HEK293 (cell line): ENCODE measurements around the gene ZFAND2B.

Experiments used
- CTCF ChIA-PET: fragments of 350-600 bp; formaldehyde crosslinking; extraction: SDS; loops from one replicate; lab custom pipeline; 2021; ENCODE audit warnings: antibody characterized with exemption; lab: Yijun Ruan, JAX
- POLR2A ChIA-PET: fragments of 300-600 bp; formaldehyde crosslinking; extraction: SDS; loops from one replicate; lab custom pipeline; 2020; ENCODE audit warnings: antibody characterized with exemption, inconsistent platforms; lab: Yijun Ruan, JAX
- H3K27ac ChIP-seq: fragments of 200-500 bp; sonication (Bioruptor generic); 2 replicates; pipeline ENCODE4 v1.5.1; 2014; ENCODE audit warnings: low read depth, low read length, control low read depth, inconsistent platforms; ENCODE audit errors: extremely low read depth
- H3K36me3 ChIP-seq, 2 experiments: fragments of 200-500 bp in 1 of 2; sonication (Bioruptor generic) in 1 of 2; 1 replicate in 1 of 2; 2 replicates in 1 of 2; pipeline ENCODE4 v1.5.1; 2014 to 2017; ENCODE audit warnings: inconsistent platforms in 2 of 2, low read length in 2 of 2; ENCODE audit not compliant: control insufficient read depth in 2 of 2, insufficient read depth in 1 of 2
- H3K4me1 ChIP-seq: fragments of 200-500 bp; sonication (Bioruptor generic); 2 replicates; pipeline ENCODE4 v1.5.1; 2014; ENCODE audit warnings: mild to moderate bottlenecking, low read length, inconsistent platforms; ENCODE audit not compliant: control insufficient read depth, insufficient read depth
- H3K4me3 ChIP-seq: 2 replicates; pipeline ENCODE4 v1.5.1; 2011; ENCODE audit warnings: low read depth, mild to moderate bottlenecking, control low read depth, low read length, moderate library complexity
- H3K9me3 ChIP-seq: fragments of 200-500 bp; sonication (Bioruptor generic); 2 replicates; pipeline ENCODE4 v1.5.1; 2014; ENCODE audit warnings: low read depth, low read length, inconsistent platforms; ENCODE audit not compliant: control insufficient read depth, insufficient read depth
- AEBP2 ChIP-seq: fragments of 450-650 bp; formaldehyde crosslinking; IDR thresholded peaks from 2 replicates; pipeline ENCODE4 v1.5.1; 2016; ENCODE audit warnings: missing biosample characterization, missing genetic modification characterization, borderline replicate concordance
- ELK4 ChIP-seq: IDR thresholded peaks from 2 replicates; pipeline ENCODE4 v1.6.1; 2011; ENCODE audit warnings: mild to moderate bottlenecking, low read depth, low read length, borderline replicate concordance
- KLF9 ChIP-seq: fragments of 450-650 bp; formaldehyde crosslinking; IDR thresholded peaks from 2 replicates; pipeline ENCODE4 v1.5.1; 2016; ENCODE audit warnings: missing biosample characterization, missing genetic modification characterization, low read depth
- MEIS1 ChIP-seq: sonication (generic); formaldehyde crosslinking; IDR thresholded peaks from 2 replicates; pipeline ENCODE4 v1.8.1; 2022; ENCODE audit warnings: missing genetic modification reagents, mild to moderate bottlenecking, borderline replicate concordance
- RBAK ChIP-seq: fragments of 450-650 bp; formaldehyde crosslinking; IDR thresholded peaks from 2 replicates; pipeline ENCODE4 v1.5.1; 2016; ENCODE audit warnings: missing biosample characterization, missing genetic modification characterization
- ZBTB11 ChIP-seq: fragments of 450-650 bp; formaldehyde crosslinking; conservative IDR thresholded peaks from 2 replicates; pipeline ENCODE4 v1.5.1; 2016; ENCODE audit warnings: low read depth, missing biosample characterization, missing genetic modification characterization
- ZNF138 ChIP-seq: fragments of 450-650 bp; formaldehyde crosslinking; IDR thresholded peaks from 2 replicates; pipeline ENCODE4 v1.5.1; 2016; ENCODE audit warnings: missing biosample characterization, missing genetic modification characterization, borderline replicate concordance
- ZNF174 ChIP-seq: fragments of 450-650 bp; formaldehyde crosslinking; IDR thresholded peaks from 2 replicates; pipeline ENCODE4 v1.5.0; 2017; ENCODE audit warnings: missing biosample characterization, mild to moderate bottlenecking, missing genetic modification characterization
- ZNF248 ChIP-seq: fragments of 450-650 bp; formaldehyde crosslinking; IDR thresholded peaks from 2 replicates; pipeline ENCODE4 v1.5.1; 2017; ENCODE audit warnings: missing biosample characterization, missing genetic modification characterization
- ZNF341 ChIP-seq: fragments of 450-650 bp; formaldehyde crosslinking; IDR thresholded peaks from 2 replicates; pipeline ENCODE4; 2016; ENCODE audit warnings: low read depth, missing biosample characterization, missing genetic modification characterization
- ZNF394 ChIP-seq: fragments of 450-650 bp; formaldehyde crosslinking; IDR thresholded peaks from 2 replicates; pipeline ENCODE4 v1.5.1; 2016; ENCODE audit warnings: missing biosample characterization, missing genetic modification characterization, mild to moderate bottlenecking, moderate library complexity, borderline replicate concordance
- ZNF426 ChIP-seq: fragments of 450-650 bp; formaldehyde crosslinking; IDR thresholded peaks from 2 replicates; pipeline ENCODE4 v1.5.1; 2017; ENCODE audit warnings: missing biosample characterization, missing genetic modification characterization, mild to moderate bottlenecking, inconsistent platforms, moderate library complexity
- ZNF529 ChIP-seq: fragments of 450-650 bp; formaldehyde crosslinking; IDR thresholded peaks from 2 replicates; pipeline ENCODE4 v1.5.1; 2017; ENCODE audit warnings: missing genetic modification characterization, missing biosample characterization; ENCODE audit not compliant: insufficient replicate concordance
- ZNF544 ChIP-seq: fragments of 450-650 bp; formaldehyde crosslinking; IDR thresholded peaks from 2 replicates; pipeline ENCODE4 v1.5.0; 2017; ENCODE audit warnings: missing biosample characterization, missing genetic modification characterization
- ZNF654 ChIP-seq: fragments of 450-650 bp; formaldehyde crosslinking; IDR thresholded peaks from 2 replicates; pipeline ENCODE4 v1.5.1; 2016; ENCODE audit warnings: low read depth, missing biosample characterization, missing genetic modification characterization
- ZSCAN23 ChIP-seq: fragments of 450-650 bp; formaldehyde crosslinking; IDR thresholded peaks from 2 replicates; pipeline ENCODE4 v1.5.1; 2016; ENCODE audit warnings: missing biosample characterization, missing genetic modification characterization
- ZSCAN30 ChIP-seq: fragments of 450-650 bp; IDR thresholded peaks from 2 replicates; pipeline ENCODE4 v1.5.1; 2018; ENCODE audit warnings: missing biosample characterization, mild to moderate bottlenecking, missing genetic modification characterization, moderate library complexity
- TF ChIP-seq, protein P1 (sequence below): fragments of 450-650 bp; formaldehyde crosslinking; IDR thresholded peaks from 2 replicates; pipeline ENCODE4 v1.5.1; 2016; ENCODE audit warnings: missing biosample characterization, missing genetic modification characterization
- TF ChIP-seq, protein P2 (sequence below): fragments of 450-650 bp; formaldehyde crosslinking; IDR thresholded peaks from 2 replicates; pipeline ENCODE4 v1.5.1; 2016; ENCODE audit warnings: missing biosample characterization, missing genetic modification characterization
- TF ChIP-seq, protein P3 (sequence below): fragments of 450-650 bp; formaldehyde crosslinking; IDR thresholded peaks from 2 replicates; pipeline ENCODE4 v1.5.1; 2016; ENCODE audit warnings: missing biosample characterization, missing genetic modification characterization

ZFAND2B gene

DNA sequence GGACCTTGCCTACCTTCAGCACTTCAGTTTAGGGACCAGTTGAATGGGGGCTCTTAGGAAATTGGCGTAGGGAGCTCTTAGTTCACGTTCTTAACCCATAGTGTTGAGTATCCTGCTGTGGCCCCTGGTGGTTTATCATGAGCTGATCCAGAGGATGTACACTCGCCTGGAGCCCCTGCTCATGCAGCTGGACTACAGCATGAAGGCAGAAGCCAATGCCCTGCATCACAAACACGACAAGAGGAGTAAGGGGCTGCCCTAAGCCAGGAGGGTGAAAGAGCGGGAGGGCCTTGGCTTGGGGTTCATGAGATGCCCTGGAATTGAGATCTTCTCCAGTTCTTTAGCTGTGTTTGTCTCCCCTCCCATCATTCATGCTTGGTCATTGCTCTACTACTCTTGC lies 25.6 kb upstream of the ZFAND2B start:
- no peak overlapping the region for H3K27ac ChIP-seq
- CTCF ChIA-PET: interaction anchor here (0.8 to 1.2 kb wide), 2 partner anchors 33 to 115 kb away, joined by 3 to 5 read pairs; no protein-coding TSS in a partner anchor
- TF ChIP-seq ELK4 (no peak), ZSCAN30 (tag by site-specific recombination) (no peak), ZNF394 (tag by site-specific recombination) (no peak), ZNF529 (no peak), ZNF426 (tag by site-specific recombination) (no peak), ZNF654 (no peak), ZNF138 (tag by site-specific recombination) (no peak), AEBP2 (tag by site-specific recombination) (no peak), KLF9 (tag by site-specific recombination) (no peak), RBAK (no peak)
- TF ChIP-seq, protein P1, sequence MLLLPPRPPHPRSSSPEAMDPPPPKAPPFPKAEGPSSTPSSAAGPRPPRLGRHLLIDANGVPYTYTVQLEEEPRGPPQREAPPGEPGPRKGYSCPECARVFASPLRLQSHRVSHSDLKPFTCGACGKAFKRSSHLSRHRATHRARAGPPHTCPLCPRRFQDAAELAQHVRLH: no peak
- TF ChIP-seq, protein P2, sequence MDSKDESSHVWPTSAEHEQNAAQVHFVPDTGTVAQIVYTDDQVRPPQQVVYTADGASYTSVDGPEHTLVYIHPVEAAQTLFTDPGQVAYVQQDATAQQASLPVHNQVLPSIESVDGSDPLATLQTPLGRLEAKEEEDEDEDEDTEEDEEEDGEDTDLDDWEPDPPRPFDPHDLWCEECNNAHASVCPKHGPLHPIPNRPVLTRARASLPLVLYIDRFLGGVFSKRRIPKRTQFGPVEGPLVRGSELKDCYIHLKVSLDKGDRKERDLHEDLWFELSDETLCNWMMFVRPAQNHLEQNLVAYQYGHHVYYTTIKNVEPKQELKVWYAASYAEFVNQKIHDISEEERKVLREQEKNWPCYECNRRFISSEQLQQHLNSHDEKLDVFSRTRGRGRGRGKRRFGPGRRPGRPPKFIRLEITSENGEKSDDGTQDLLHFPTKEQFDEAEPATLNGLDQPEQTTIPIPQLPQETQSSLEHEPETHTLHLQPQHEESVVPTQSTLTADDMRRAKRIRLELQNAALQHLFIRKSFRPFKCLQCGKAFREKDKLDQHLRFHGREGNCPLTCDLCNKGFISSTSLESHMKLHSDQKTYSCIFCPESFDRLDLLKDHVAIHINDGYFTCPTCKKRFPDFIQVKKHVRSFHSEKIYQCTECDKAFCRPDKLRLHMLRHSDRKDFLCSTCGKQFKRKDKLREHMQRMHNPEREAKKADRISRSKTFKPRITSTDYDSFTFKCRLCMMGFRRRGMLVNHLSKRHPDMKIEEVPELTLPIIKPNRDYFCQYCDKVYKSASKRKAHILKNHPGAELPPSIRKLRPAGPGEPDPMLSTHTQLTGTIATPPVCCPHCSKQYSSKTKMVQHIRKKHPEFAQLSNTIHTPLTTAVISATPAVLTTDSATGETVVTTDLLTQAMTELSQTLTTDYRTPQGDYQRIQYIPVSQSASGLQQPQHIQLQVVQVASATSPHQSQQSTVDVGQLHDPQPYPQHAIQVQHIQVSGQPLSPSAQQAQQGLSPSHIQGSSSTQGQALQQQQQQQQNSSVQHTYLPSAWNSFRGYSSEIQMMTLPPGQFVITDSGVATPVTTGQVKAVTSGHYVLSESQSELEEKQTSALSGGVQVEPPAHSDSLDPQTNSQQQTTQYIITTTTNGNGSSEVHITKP (tag by site-specific recombination): no peak
- POLR2A ChIA-PET: interaction anchor here (4.6 kb wide), 1 partner anchor 25 kb away, joined by 14 read pairs; the partner anchor contains the start of gene ZFAND2B
- peaks cover 4% of the 10 kb centered on the region; the same call in 1 of the 2 replicates for H3K4me1 ChIP-seq
- H3K36me3 ChIP-seq: peaks cover 0 to 60% of the 10 kb centered on the region in 2 experiments; a peak in 2 of 3 replicates
- H3K9me3 ChIP-seq: no peaks in the 10 kb centered on the region
- H3K4me3 ChIP-seq: no peak overlapping the region

GRCh38 chr2:219181531-219181930 lies 25.1 kb upstream of the ZFAND2B start:
- POLR2A ChIA-PET: interaction anchor here (4.6 kb wide), 1 partner anchor 25 kb away, joined by 14 read pairs; the partner anchor contains the start of gene ZFAND2B
- H3K4me3 ChIP-seq: no peak overlapping the region
- TF ChIP-seq, protein P3, sequence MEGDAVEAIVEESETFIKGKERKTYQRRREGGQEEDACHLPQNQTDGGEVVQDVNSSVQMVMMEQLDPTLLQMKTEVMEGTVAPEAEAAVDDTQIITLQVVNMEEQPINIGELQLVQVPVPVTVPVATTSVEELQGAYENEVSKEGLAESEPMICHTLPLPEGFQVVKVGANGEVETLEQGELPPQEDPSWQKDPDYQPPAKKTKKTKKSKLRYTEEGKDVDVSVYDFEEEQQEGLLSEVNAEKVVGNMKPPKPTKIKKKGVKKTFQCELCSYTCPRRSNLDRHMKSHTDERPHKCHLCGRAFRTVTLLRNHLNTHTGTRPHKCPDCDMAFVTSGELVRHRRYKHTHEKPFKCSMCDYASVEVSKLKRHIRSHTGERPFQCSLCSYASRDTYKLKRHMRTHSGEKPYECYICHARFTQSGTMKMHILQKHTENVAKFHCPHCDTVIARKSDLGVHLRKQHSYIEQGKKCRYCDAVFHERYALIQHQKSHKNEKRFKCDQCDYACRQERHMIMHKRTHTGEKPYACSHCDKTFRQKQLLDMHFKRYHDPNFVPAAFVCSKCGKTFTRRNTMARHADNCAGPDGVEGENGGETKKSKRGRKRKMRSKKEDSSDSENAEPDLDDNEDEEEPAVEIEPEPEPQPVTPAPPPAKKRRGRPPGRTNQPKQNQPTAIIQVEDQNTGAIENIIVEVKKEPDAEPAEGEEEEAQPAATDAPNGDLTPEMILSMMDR (tag by site-specific recombination): no peak
- TF ChIP-seq ZNF341 (tag by site-specific recombination): no peak
- no peak for TF ChIP-seq ZBTB11 (tag by site-specific recombination)
- no peak for TF ChIP-seq ZNF174 (tag by site-specific recombination)
- no peak for TF ChIP-seq ZSCAN23 (tag by site-specific recombination)
- no peak for TF ChIP-seq MEIS1 (CRISPR knock-in tag)
- TF ChIP-seq ZNF248 (tag by site-specific recombination): no peak
- TF ChIP-seq ZNF544 (tag by site-specific recombination): no peak

More at GRCh38 chr2:219181531-219181930, 25.1 kb upstream of the ZFAND2B start:
- CTCF ChIA-PET: interaction anchor here (0.8 kb wide), 2 partner anchors 33 to 284 kb away, joined by 3 read pairs; no protein-coding TSS in a partner anchor
- peaks cover 0 to 60% of the 10 kb centered on the region in 2 experiments; a peak in 2 of 3 replicates for H3K36me3 ChIP-seq
- H3K4me1 ChIP-seq: peaks cover 2% of the 10 kb centered on the region; the same call in 1 of the 2 replicates
- no peaks in the 10 kb centered on the region for H3K9me3 ChIP-seq
- H3K27ac ChIP-seq: no peak overlapping the region
